Thyroid gland (tissue), 4 donors: ENCODE data around the gene CD209. TPM values are rescaled to one million over a fixed set of nuclear protein-coding genes. Genes with fewer than 3 reads are reported as not detected.

Experiments
- DNase-seq, 2 donors: peaks; one replicate each; pipeline ENCODE4 v3.0.0-alpha.2; 2019
- H3K27ac ChIP-seq, 3 donors: fragments of 200-600 bp; sonication (generic); 1 replicate in 2 of 3; 2 replicates in 1 of 3; pipeline ENCODE4 v1.5.1; 2016 to 2019; ENCODE audit warnings: mild to moderate bottlenecking in 1 of 3, moderate library complexity in 1 of 3
- H3K27me3 ChIP-seq: fragments of 200-600 bp; sonication (generic); one replicate; pipeline ENCODE4 v1.5.1; 2019
- H3K36me3 ChIP-seq, 2 donors: fragments of 200-600 bp; sonication (generic); one replicate each; pipeline ENCODE4 v1.5.1; 2016 to 2019
- H3K4me1 ChIP-seq, 2 donors: fragments of 200-600 bp; sonication (generic); one replicate each; pipeline ENCODE4 v1.5.1; 2017 to 2019
- H3K4me3 ChIP-seq, 3 donors: fragments of 200-600 bp; sonication (generic); replicated peaks in 1 of 3; 1 replicate in 2 of 3; 2 replicates in 1 of 3; pipeline ENCODE4 v1.5.1; 2016; ENCODE audit warnings: mild to moderate bottlenecking in 1 of 3
- H3K9me3 ChIP-seq: fragments of 200-600 bp; sonication (generic); one replicate; pipeline ENCODE4 v1.5.1; 2017
- CTCF ChIP-seq, 6 experiments: fragments of 200-600 bp in 3 of 6; fragments of 450-650 bp in 3 of 6; sonication (generic) in 3 of 6; IDR thresholded peaks; one replicate each; pipeline ENCODE4 v1.5.1; 2016 to 2019; ENCODE audit warnings: antibody characterized with exemption in 6 of 6, mild to moderate bottlenecking in 2 of 6, inconsistent platforms in 1 of 6, moderate library complexity in 1 of 6
- POLR2A ChIP-seq, 2 donors: fragments of 450-650 bp; IDR thresholded peaks; one replicate each; pipeline ENCODE4 v1.6.1; 2017; ENCODE audit warnings: antibody characterized with exemption in 2 of 2, mild to moderate bottlenecking in 2 of 2, moderate library complexity in 1 of 2
- WGBS, 2 donors: methylation state at CpG; one replicate each; pipeline ENCODE4 v1.1.5; 2017; 5-methylcytosine and 5-hydroxymethylcytosine counted together
- intact Hi-C: fragments of 100-400 bp; cut with DNase I; formaldehyde crosslinking; loops from one replicate; pipeline ENCODE4 v1.15.1; 2023
- total RNA-seq, 4 donors: library from RNA; depleted of rRNA; stranded (reverse); fragments of >200 nt; gene quantifications; one replicate each; pipeline ENCODE4 v1.2.3, GENCODE V29; 2016

The CD209 gene
- total RNA-seq, 4 donors from 2014 or later, result 1.5 to 6.4 (median 3.3) TPM

GRCh38 chr19:7703332-7703731, 44.0 kb downstream of the CD209 start:
- no peaks in the 10 kb centered on the region for H3K36me3 ChIP-seq
- H3K4me3 ChIP-seq, result no peak overlapping the region
- H3K27ac ChIP-seq, result no peak overlapping the region
- TF ChIP-seq POLR2A (IDR thresholded peaks at IDR 0.05) (no peak), CTCF (IDR thresholded peaks at IDR 0.05) (no peak)
- 66 to 68% methylated on average over 8 of the region's 8 CpGs for WGBS, 2 donors
- intact Hi-C loops, result no loop called here
- H3K9me3 ChIP-seq, result no peaks in the 10 kb centered on the region
- no peaks in the 10 kb centered on the region for H3K4me1 ChIP-seq
- no peaks in the 10 kb centered on the region for H3K27me3 ChIP-seq
- no peak for DNase-seq

GRCh38 chr19:7701654-7702457, 45.5 kb downstream of the CD209 start, which contains the start of gene FCER2:
FCER2 (minus strand) TSS chr19:7702131; CDS start chr19:7699760, 2,371 bp downstream.
- H3K27me3 ChIP-seq, result no peaks in the 10 kb centered on the region
- no peak for DNase-seq
- TF ChIP-seq CTCF (IDR thresholded peaks at IDR 0.05) (no peak), POLR2A (IDR thresholded peaks at IDR 0.05) (no peak)

GRCh38 chr19:7701049-7701653, 46.2 kb downstream of the CD209 start:
- Histone ChIP-seq H3K4me3 (no peak overlapping the region), H3K27me3 (no peaks in the 10 kb centered on the region)
- no peak for DNase-seq

More at GRCh38 chr19:7701654-7702457, 45.5 kb downstream of the CD209 start, which contains the start of gene FCER2:
- intact Hi-C loops, result no loop called here
- H3K36me3 ChIP-seq, result no peaks in the 10 kb centered on the region
- no peaks in the 10 kb centered on the region for H3K9me3 ChIP-seq
- no peak within 1 kb of the TSS for H3K4me3 ChIP-seq
- WGBS, 2 donors, result 56 to 64% methylated on average over 20 of the region's 20 CpGs
- H3K4me1 ChIP-seq, result no peaks in the 10 kb centered on the region
- no peak within 1 kb of the TSS for H3K27ac ChIP-seq

GRCh38 chr19:7699417-7700401, 47.6 kb downstream of the CD209 start:
- intact Hi-C loops, result no loop called here
- TF ChIP-seq POLR2A (IDR thresholded peaks at IDR 0.05), result no peak
- no peak for TF ChIP-seq CTCF (IDR thresholded peaks at IDR 0.05)
- WGBS, 2 donors, result 61 to 62% methylated on average over 15 of the region's 15 CpGs
- no peak overlapping the region for H3K27ac ChIP-seq
- H3K27me3 ChIP-seq, result no peaks in the 10 kb centered on the region
- no peaks in the 10 kb centered on the region for H3K9me3 ChIP-seq
- DNase-seq, result no peak
- H3K4me1 ChIP-seq, result no peaks in the 10 kb centered on the region
- H3K36me3 ChIP-seq, result no peaks in the 10 kb centered on the region
- H3K4me3 ChIP-seq, result no peak overlapping the region

More at GRCh38 chr19:7701049-7701653, 46.2 kb downstream of the CD209 start:
- H3K4me1 ChIP-seq, result no peaks in the 10 kb centered on the region
- 85 to 94% methylated on average over 4 to 7 of the region's 12 CpGs for WGBS, 2 donors
- no peak overlapping the region for H3K27ac ChIP-seq
- no peaks in the 10 kb centered on the region for H3K36me3 ChIP-seq
- intact Hi-C loops, result no loop called here
- no peak for TF ChIP-seq POLR2A (IDR thresholded peaks at IDR 0.05)
- TF ChIP-seq CTCF (IDR thresholded peaks at IDR 0.05), result no peak
- H3K9me3 ChIP-seq, result no peaks in the 10 kb centered on the region
